Measurements from ENCODE around the gene C2orf80.

The C2orf80 gene

GRCh38 chr2:208136716-208137094, 53.1 kb downstream of the C2orf80 start:
- no peak for DNase-seq (ENCODE audit: low read depth)
- no peak overlapping the region for H3K4me3 ChIP-seq (replicated peaks; ENCODE audit: low read depth, low read length)
- TF ChIP-seq, protein P1, sequence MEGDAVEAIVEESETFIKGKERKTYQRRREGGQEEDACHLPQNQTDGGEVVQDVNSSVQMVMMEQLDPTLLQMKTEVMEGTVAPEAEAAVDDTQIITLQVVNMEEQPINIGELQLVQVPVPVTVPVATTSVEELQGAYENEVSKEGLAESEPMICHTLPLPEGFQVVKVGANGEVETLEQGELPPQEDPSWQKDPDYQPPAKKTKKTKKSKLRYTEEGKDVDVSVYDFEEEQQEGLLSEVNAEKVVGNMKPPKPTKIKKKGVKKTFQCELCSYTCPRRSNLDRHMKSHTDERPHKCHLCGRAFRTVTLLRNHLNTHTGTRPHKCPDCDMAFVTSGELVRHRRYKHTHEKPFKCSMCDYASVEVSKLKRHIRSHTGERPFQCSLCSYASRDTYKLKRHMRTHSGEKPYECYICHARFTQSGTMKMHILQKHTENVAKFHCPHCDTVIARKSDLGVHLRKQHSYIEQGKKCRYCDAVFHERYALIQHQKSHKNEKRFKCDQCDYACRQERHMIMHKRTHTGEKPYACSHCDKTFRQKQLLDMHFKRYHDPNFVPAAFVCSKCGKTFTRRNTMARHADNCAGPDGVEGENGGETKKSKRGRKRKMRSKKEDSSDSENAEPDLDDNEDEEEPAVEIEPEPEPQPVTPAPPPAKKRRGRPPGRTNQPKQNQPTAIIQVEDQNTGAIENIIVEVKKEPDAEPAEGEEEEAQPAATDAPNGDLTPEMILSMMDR (IDR thresholded peaks at IDR 0.05; ENCODE audit: low read length, missing control alignments) = no peak

DNA sequence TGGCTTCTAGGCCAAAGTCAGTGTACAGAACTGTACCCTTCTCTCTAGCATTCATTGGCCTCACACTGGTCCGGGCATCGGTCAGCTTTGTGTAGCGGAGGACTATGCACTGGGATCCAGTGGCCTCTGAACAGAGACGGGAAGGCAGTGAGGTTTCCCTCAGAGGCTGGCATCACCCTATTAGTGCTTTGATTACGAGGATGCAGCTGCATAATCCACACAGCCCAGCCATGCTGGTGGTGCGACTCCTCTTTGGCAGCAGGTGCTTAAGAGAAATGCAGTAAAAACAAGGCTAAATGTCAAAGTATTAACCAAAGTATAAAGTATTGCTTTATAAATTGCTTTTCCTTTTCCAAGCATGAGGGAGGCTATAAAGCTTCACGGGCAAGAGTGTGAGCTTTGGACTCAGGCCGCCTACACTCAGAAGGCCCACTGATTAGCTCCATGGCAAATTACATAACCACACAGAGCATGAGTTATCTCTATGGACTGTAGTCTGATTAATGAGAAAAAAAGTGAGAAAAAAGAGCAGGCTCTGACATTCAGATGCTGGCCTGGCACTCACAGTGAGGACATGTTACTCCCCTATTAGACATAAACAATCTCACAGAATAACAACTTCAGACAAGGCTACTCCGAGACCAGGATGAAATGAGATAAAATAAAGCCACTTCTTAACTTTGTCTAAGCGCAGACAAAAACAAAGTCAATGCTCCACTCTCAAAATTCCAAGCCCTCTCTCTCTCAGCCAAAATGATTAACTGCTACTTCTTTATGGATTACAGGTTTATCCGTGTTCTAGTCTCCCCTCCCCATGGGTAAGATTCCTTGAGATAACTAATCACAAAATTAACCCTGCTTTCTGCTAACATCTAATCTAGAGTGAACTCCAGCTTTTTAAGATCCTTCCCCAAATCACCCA, 53.8 kb downstream of the C2orf80 start:
- TF ChIP-seq, protein P1 (IDR thresholded peaks at IDR 0.05; ENCODE audit: low read length, missing control alignments) = no peak
- no peak overlapping the region for H3K4me3 ChIP-seq (replicated peaks; ENCODE audit: low read depth, low read length)
- no peak for DNase-seq (ENCODE audit: low read depth)

DNA sequence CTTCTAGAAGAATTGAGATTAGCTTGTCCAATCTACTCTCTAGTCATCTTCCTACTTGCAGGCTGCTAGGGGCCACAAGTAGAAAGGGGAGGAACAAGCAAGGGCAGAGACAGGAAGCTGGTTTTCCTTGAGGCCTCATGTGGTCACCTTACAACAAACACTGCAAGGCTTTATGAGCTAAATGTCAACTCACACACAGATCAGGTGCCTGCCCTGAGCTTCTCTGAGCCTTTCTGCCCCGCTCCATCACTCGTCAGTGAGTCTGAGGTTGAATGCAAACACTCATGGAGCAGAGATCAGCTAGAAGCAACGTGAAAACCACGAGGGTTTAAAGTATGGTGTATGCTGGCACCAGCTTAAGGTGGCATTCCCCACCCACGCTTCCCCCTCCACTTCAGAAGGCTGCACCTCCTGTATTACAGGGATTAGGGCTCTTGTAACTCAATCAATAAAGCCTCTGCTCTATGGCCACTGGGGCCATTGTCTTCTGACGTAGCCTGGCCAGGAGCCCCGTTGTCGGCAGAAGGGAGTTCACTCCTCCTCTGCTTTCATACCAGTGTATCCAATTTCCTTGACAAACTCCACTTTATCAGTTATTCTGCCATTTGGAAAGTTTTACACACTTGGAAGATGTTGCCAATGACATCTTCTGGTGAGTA, 54.8 kb downstream of the C2orf80 start:
- no peak for DNase-seq (ENCODE audit: low read depth)
- H3K4me3 ChIP-seq (replicated peaks; ENCODE audit: low read depth, low read length) = no peak overlapping the region

GRCh38 chr2:208130712-208131110, 59.1 kb downstream of the C2orf80 start:
- H3K4me3 ChIP-seq (replicated peaks; ENCODE audit: low read depth, low read length) = no peak overlapping the region
- TF ChIP-seq, protein P1 (IDR thresholded peaks at IDR 0.05; ENCODE audit: low read length, missing control alignments) = no peak
- DNase-seq (ENCODE audit: low read depth) = no peak

More for the DNA sequence above, 54.8 kb downstream of the C2orf80 start:
- TF ChIP-seq, protein P1 (IDR thresholded peaks at IDR 0.05; ENCODE audit: low read length, missing control alignments) = no peak

DNA sequence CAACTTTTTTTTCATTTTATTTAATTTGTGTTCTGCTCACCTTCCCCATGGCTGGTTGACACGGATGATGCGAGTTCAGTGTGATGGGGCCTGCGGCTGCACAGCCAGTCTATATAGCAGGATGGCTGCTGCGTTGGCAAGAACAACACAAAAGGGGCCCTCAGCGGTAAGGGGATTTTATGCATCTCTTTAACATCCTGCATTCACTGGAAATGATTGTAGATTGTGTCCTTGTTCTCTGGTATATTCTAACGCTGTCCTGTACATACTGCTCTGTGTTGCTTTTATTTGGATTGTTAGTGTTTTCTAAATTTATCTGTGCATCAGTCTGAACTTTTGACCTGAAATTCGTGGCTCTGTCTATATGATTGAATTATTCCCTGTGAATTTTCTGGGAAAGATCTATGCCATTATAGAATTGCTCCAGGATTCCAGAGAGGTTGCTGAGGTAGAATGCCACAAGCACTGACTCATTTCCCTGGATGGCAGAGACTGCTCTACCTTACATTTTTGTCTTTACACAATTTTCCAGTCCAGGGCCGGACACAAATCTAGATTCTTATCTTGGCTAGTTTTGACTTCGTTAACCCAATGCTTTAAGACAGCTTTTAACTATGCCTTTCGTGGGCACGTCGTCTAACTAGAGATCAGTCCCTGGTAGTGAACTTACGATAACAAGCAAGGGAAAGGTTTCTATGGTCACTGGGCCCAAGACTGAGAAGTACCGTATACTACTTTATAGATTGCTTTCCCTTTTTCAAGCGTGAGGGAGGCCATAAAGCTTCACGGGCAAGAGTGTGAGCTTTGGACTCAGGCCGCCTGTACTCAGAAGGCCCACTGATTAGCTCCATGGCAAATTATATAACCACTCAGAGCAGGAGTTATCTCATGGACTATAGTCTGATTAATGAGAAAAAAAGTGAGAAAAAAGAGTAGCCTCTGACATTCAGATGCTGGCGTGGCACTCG, 59.8 kb downstream of the C2orf80 start, which contains the start of gene CRYGC:
Gene CRYGC, minus strand, starts transcription at position 85 of the 968 bp plus-strand sequence. Its CDS starts 36 bp downstream, at position 49.
- no peak within 1 kb of the TSS for H3K4me3 ChIP-seq (replicated peaks; ENCODE audit: low read depth, low read length)
- no peak for DNase-seq (ENCODE audit: low read depth)
- TF ChIP-seq, protein P1 (IDR thresholded peaks at IDR 0.05; ENCODE audit: low read length, missing control alignments) = no peak

- TF ChIP-seq, protein P1 (IDR thresholded peaks at IDR 0.05; ENCODE audit: low read length, missing control alignments) = no peak
- no peak overlapping the region for H3K4me3 ChIP-seq (replicated peaks; ENCODE audit: low read depth, low read length)
- DNase-seq (ENCODE audit: low read depth) = no peak
Measured at GRCh38 chr2:208128136-208128535, 61.7 kb downstream of the C2orf80 start.
